GM18868 (cell line): ENCODE results near the gene PPP1R12B.
"Not testable (repeated sequence)": the region's sequence is repeated elsewhere in the genome, so short reads cannot be mapped to it uniquely, and the experiment has no call there.

Experiments used
- ATAC-seq: cut with Tn5 transposase; IDR thresholded peaks from one replicate; pipeline ENCODE4 v1.9.1; 2021; ENCODE audit warnings: mild to moderate bottlenecking, moderate library complexity; ENCODE audit not compliant: unreplicated experiment

Gene PPP1R12B

GRCh38 chr1:202578001-202578504, 229.6 kb downstream of the PPP1R12B start:
- ATAC-seq: no peak

- ATAC-seq: no peak
Measured at GRCh38 chr1:202578565-202578964, 230.1 kb downstream of the PPP1R12B start.

GRCh38 chr1:202579806-202580205, 231.3 kb downstream of the PPP1R12B start:
- no peak for ATAC-seq

- ATAC-seq: no peak
Measured at GRCh38 chr1:202580619-202581018, 232.1 kb downstream of the PPP1R12B start.

GRCh38 chr1:202582350-202582749, 233.9 kb downstream of the PPP1R12B start:
- not testable (repeated sequence) for ATAC-seq

GRCh38 chr1:202584707-202585589, 236.4 kb downstream of the PPP1R12B start:
- ATAC-seq: no peak

- no peak for ATAC-seq
Measured at GRCh38 chr1:202585590-202585933, 237.1 kb downstream of the PPP1R12B start.

- ATAC-seq: no peak
Measured at GRCh38 chr1:202586018-202586821, 237.7 kb downstream of the PPP1R12B start.

GRCh38 chr1:202586871-202587270, 238.4 kb downstream of the PPP1R12B start:
- ATAC-seq: no peak

GRCh38 chr1:202587859-202588485, 239.5 kb downstream of the PPP1R12B start:
- ATAC-seq: no peak

- no peak for ATAC-seq
Measured at GRCh38 chr1:202588503-202589189, 240.1 kb downstream of the PPP1R12B start.

GRCh38 chr1:202589190-202589930, 240.9 kb downstream of the PPP1R12B start:
- no peak for ATAC-seq

GRCh38 chr1:202590126-202590525, 241.6 kb downstream of the PPP1R12B start:
- no peak for ATAC-seq

GRCh38 chr1:202590975-202591411, 242.5 kb downstream of the PPP1R12B start:
- ATAC-seq: no peak

GRCh38 chr1:202591515-202591914, 243.0 kb downstream of the PPP1R12B start:
- no peak for ATAC-seq

- no peak for ATAC-seq
Measured at GRCh38 chr1:202592146-202592545, 243.6 kb downstream of the PPP1R12B start.

- ATAC-seq: no peak
Measured at GRCh38 chr1:202593845-202594244, 245.3 kb downstream of the PPP1R12B start.

- no peak for ATAC-seq
Measured at GRCh38 chr1:202596638-202597037, 248.1 kb downstream of the PPP1R12B start.

GRCh38 chr1:202597090-202597761, 248.7 kb downstream of the PPP1R12B start:
- ATAC-seq: no peak
